GM23338 (cell line): Measurements from ENCODE around the gene LRRC28. TPM values are rescaled to one million over a fixed set of nuclear protein-coding genes. Genes with fewer than 3 reads are reported as not detected.

Experiments
- ATAC-seq: fragments of 200-7000 bp; cut with Tn5 transposase; 3 replicates; pipeline ENCODE4 v1.9.1; 2020
- DNase-seq: peaks from one replicate; pipeline ENCODE4 v3.0.0-alpha.2; 2015; ENCODE audit warnings: low spot score
- H2AFZ ChIP-seq: fragments of 200-600 bp; sonication (generic); 2 replicates; pipeline ENCODE4 v1.8.0; 2016; ENCODE audit warnings: antibody characterized with exemption, mild to moderate bottlenecking, moderate library complexity
- H3F3A ChIP-seq: fragments of 200-600 bp; sonication (generic); replicated peaks from 2 replicates; pipeline ENCODE4 v1.8.0; 2017; ENCODE audit warnings: antibody characterized with exemption, mixed run types, low read depth
- H3K27ac ChIP-seq: fragments of 200-600 bp; sonication (generic); 2 replicates; pipeline ENCODE4 v1.6.1; 2016; ENCODE audit warnings: low read depth
- H3K27me3 ChIP-seq: fragments of 200-600 bp; sonication (generic); 2 replicates; pipeline ENCODE4 v1.8.0; 2016; ENCODE audit warnings: mild to moderate bottlenecking, mixed run types, moderate library complexity; ENCODE audit not compliant: insufficient read depth
- H3K36me3 ChIP-seq: fragments of 200-600 bp; sonication (generic); 2 replicates; pipeline ENCODE4 v1.8.0; 2016; ENCODE audit warnings: mild to moderate bottlenecking; ENCODE audit not compliant: insufficient read depth
- H3K4me1 ChIP-seq: fragments of 200-600 bp; sonication (generic); 2 replicates; pipeline ENCODE4 v1.8.0; 2016; ENCODE audit warnings: mild to moderate bottlenecking, moderate library complexity; ENCODE audit not compliant: insufficient read depth
- H3K4me2 ChIP-seq: fragments of 200-600 bp; sonication (generic); 2 replicates; pipeline ENCODE4 v1.7.1; 2017; ENCODE audit warnings: mixed run types
- H3K4me3 ChIP-seq: fragments of 200-600 bp; sonication (generic); 2 replicates; pipeline ENCODE4 v1.6.1; 2016; ENCODE audit warnings: mixed run types
- H3K79me2 ChIP-seq: fragments of 200-600 bp; sonication (generic); replicated peaks from 2 replicates; pipeline ENCODE4 v1.8.0; 2017; ENCODE audit warnings: mild to moderate bottlenecking; ENCODE audit not compliant: insufficient read depth
- H3K9me2 ChIP-seq: fragments of 200-600 bp; sonication (generic); 2 replicates; pipeline ENCODE4 v1.8.0; 2017; ENCODE audit not compliant: insufficient read depth
- H4K20me1 ChIP-seq: fragments of 200-600 bp; sonication (generic); replicated peaks from 2 replicates; pipeline ENCODE4 v1.8.0; 2017; ENCODE audit warnings: mild to moderate bottlenecking; ENCODE audit not compliant: insufficient read depth
- H3K27ac Mint-ChIP-seq: 2 replicates; pipeline ENCODE4 v1.8.0; 2020; ENCODE audit warnings: inconsistent platforms, mild to moderate bottlenecking, moderate library complexity, mixed read lengths
- H3K27me3 Mint-ChIP-seq: 3 replicates; pipeline ENCODE4 v1.8.0; 2022; ENCODE audit warnings: low read depth, mild to moderate bottlenecking, moderate library complexity, mixed read lengths, inconsistent platforms; ENCODE audit not compliant: insufficient read depth, poor library complexity
- H3K36me3 Mint-ChIP-seq: 3 replicates; pipeline ENCODE4 v1.8.0; 2021; ENCODE audit warnings: low read depth, mild to moderate bottlenecking, inconsistent platforms, moderate library complexity, mixed read lengths
- H3K4me1 Mint-ChIP-seq: 3 replicates; pipeline ENCODE4 v1.8.0; 2020; ENCODE audit warnings: mild to moderate bottlenecking, inconsistent platforms, mixed read lengths
- H3K4me3 Mint-ChIP-seq: 3 replicates; pipeline ENCODE4 v1.8.0; 2021; ENCODE audit warnings: moderate library complexity, mild to moderate bottlenecking, inconsistent platforms, mixed read lengths
- H3K9me3 Mint-ChIP-seq: 3 replicates; pipeline ENCODE4 v1.8.0; 2020; ENCODE audit warnings: moderate library complexity, mild to moderate bottlenecking, inconsistent platforms, mixed read lengths
- CREB1 ChIP-seq: fragments of 250-450 bp; sonication (Bioruptor Pico); IDR thresholded peaks from 2 replicates; pipeline ENCODE4 v1.5.0; 2020; ENCODE audit warnings: low read depth, mild to moderate bottlenecking, moderate library complexity
- EZH2phosphoT487 ChIP-seq: fragments of 200-600 bp; sonication (generic); IDR thresholded peaks from one replicate; pipeline ENCODE4 v1.8.1; 2018; ENCODE audit warnings: antibody characterized with exemption; ENCODE audit not compliant: unreplicated experiment
- JUNB ChIP-seq: IDR thresholded peaks from one replicate; pipeline ENCODE4 v1.6.1; 2016; ENCODE audit warnings: antibody characterized with exemption; ENCODE audit not compliant: unreplicated experiment
- NANOG ChIP-seq: IDR thresholded peaks from 2 replicates; pipeline ENCODE4 v1.6.1; 2016; ENCODE audit warnings: antibody characterized with exemption, borderline replicate concordance
- POLR2AphosphoS5 ChIP-seq: IDR thresholded peaks from 2 replicates; pipeline ENCODE4 v1.6.1; 2016; ENCODE audit warnings: antibody characterized with exemption, low read depth
- STAT1 ChIP-seq: IDR thresholded peaks from one replicate; pipeline ENCODE4 v1.6.1; 2016; ENCODE audit warnings: antibody characterized with exemption; ENCODE audit not compliant: unreplicated experiment
- ZNF114 ChIP-seq: fragments of 250-450 bp; sonication (Bioruptor Pico); IDR thresholded peaks from 2 replicates; pipeline ENCODE4 v1.5.0; 2020; ENCODE audit warnings: mild to moderate bottlenecking, moderate library complexity
- ZNF331 ChIP-seq: fragments of 250-450 bp; sonication (Bioruptor Pico); IDR thresholded peaks from 2 replicates; pipeline ENCODE4 v1.5.0; 2020; ENCODE audit warnings: low read depth, mild to moderate bottlenecking, moderate library complexity
- polyA plus RNA-seq: library from polyadenylated mRNA; unstranded; fragments of >200 nt; fragmentation: Nextera tagmentation; extraction: Ambion mirVana; gene quantifications from 2 replicates; pipeline ENCODE4 v1.2.1, GENCODE V29; 2016
- total RNA-seq: library from RNA; depleted of rRNA; stranded (reverse); fragments of >200 nt; shearing (Covaris generic); gene quantifications from 2 replicates; pipeline ENCODE4 v1.2.3, GENCODE V29; 2014
- TF ChIP-seq, protein P1 (sequence below): fragments of 250-450 bp; sonication (Bioruptor Pico); IDR thresholded peaks from 2 replicates; pipeline ENCODE4 v1.5.0; 2020; ENCODE audit warnings: mild to moderate bottlenecking, moderate library complexity
- TF ChIP-seq, protein P2 (sequence below): IDR thresholded peaks from one replicate; pipeline ENCODE4 v1.6.1; 2018; ENCODE audit warnings: antibody characterized with exemption; ENCODE audit not compliant: unreplicated experiment
- TF ChIP-seq, protein P3 (sequence below), 2 experiments: fragments of 200-600 bp in 1 of 2; sonication (generic) in 1 of 2; conservative IDR thresholded peaks; 2 replicates each; pipeline versions ENCODE4 v1.5.1 to v1.6.1; 2016 to 2017; ENCODE audit warnings: antibody characterized with exemption in 2 of 2, low read depth in 2 of 2, mild to moderate bottlenecking in 2 of 2, moderate library complexity in 1 of 2

LRRC28 gene
- total and polyA plus RNA-seq, 2 experiments from 2014 or later = 12.9 to 28.4 TPM

DNA sequence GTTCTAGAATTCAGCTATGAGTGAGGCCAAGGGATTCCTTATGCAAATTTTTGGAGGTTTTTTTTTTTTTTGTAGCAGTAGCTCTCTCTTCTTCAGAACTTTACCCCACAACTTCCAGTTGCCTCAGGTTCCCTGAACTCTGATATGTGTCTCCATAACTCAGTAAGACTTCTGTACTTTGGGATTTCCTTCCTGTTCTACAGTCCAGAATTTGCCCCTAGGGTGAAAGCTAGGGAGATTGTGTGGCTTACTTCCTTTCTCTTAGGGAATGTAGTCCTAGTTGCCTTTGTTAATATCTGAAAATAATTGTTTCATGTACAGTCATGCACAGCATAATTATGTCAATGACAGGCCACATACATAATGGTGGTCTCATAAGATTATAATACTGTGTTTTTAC, 30.8 kb downstream of the LRRC28 start:
- Histone ChIP-seq H3K4me1 (no peaks in the 10 kb centered on the region), H3K36me3 (no peaks in the 10 kb centered on the region), H2AFZ (no peak overlapping the region), H3K4me2 (no peak overlapping the region), H3K9me2 (no peaks in the 10 kb centered on the region), H3K79me2 (no peaks in the 10 kb centered on the region), H4K20me1 (no peaks in the 10 kb centered on the region), H3F3A (no peaks in the 10 kb centered on the region), H3K27ac (no peak overlapping the region), H3K27me3 (no peaks in the 10 kb centered on the region), H3K4me3 (no peak overlapping the region)
- no peak overlapping the region for H3K4me3 Mint-ChIP-seq
- DNase-seq (no peak), ATAC-seq (no peak)
- H3K27ac Mint-ChIP-seq = peak overlapping the region; percentile 23; the same call in 1 of the 2 replicates
- H3K27me3 Mint-ChIP-seq = peaks cover 5% of the 10 kb centered on the region
- H3K4me1 Mint-ChIP-seq = no peaks in the 10 kb centered on the region; the same call in 2 of the 3 replicates
- TF ChIP-seq NANOG (no peak), CREB1 (CRISPR knock-in tag) (no peak), POLR2AphosphoS5 (no peak), JUNB (no peak), ZNF331 (CRISPR knock-in tag) (no peak), ZNF114 (CRISPR knock-in tag) (no peak), EZH2phosphoT487 (no peak), STAT1 (no peak)
- TF ChIP-seq, protein P1, sequence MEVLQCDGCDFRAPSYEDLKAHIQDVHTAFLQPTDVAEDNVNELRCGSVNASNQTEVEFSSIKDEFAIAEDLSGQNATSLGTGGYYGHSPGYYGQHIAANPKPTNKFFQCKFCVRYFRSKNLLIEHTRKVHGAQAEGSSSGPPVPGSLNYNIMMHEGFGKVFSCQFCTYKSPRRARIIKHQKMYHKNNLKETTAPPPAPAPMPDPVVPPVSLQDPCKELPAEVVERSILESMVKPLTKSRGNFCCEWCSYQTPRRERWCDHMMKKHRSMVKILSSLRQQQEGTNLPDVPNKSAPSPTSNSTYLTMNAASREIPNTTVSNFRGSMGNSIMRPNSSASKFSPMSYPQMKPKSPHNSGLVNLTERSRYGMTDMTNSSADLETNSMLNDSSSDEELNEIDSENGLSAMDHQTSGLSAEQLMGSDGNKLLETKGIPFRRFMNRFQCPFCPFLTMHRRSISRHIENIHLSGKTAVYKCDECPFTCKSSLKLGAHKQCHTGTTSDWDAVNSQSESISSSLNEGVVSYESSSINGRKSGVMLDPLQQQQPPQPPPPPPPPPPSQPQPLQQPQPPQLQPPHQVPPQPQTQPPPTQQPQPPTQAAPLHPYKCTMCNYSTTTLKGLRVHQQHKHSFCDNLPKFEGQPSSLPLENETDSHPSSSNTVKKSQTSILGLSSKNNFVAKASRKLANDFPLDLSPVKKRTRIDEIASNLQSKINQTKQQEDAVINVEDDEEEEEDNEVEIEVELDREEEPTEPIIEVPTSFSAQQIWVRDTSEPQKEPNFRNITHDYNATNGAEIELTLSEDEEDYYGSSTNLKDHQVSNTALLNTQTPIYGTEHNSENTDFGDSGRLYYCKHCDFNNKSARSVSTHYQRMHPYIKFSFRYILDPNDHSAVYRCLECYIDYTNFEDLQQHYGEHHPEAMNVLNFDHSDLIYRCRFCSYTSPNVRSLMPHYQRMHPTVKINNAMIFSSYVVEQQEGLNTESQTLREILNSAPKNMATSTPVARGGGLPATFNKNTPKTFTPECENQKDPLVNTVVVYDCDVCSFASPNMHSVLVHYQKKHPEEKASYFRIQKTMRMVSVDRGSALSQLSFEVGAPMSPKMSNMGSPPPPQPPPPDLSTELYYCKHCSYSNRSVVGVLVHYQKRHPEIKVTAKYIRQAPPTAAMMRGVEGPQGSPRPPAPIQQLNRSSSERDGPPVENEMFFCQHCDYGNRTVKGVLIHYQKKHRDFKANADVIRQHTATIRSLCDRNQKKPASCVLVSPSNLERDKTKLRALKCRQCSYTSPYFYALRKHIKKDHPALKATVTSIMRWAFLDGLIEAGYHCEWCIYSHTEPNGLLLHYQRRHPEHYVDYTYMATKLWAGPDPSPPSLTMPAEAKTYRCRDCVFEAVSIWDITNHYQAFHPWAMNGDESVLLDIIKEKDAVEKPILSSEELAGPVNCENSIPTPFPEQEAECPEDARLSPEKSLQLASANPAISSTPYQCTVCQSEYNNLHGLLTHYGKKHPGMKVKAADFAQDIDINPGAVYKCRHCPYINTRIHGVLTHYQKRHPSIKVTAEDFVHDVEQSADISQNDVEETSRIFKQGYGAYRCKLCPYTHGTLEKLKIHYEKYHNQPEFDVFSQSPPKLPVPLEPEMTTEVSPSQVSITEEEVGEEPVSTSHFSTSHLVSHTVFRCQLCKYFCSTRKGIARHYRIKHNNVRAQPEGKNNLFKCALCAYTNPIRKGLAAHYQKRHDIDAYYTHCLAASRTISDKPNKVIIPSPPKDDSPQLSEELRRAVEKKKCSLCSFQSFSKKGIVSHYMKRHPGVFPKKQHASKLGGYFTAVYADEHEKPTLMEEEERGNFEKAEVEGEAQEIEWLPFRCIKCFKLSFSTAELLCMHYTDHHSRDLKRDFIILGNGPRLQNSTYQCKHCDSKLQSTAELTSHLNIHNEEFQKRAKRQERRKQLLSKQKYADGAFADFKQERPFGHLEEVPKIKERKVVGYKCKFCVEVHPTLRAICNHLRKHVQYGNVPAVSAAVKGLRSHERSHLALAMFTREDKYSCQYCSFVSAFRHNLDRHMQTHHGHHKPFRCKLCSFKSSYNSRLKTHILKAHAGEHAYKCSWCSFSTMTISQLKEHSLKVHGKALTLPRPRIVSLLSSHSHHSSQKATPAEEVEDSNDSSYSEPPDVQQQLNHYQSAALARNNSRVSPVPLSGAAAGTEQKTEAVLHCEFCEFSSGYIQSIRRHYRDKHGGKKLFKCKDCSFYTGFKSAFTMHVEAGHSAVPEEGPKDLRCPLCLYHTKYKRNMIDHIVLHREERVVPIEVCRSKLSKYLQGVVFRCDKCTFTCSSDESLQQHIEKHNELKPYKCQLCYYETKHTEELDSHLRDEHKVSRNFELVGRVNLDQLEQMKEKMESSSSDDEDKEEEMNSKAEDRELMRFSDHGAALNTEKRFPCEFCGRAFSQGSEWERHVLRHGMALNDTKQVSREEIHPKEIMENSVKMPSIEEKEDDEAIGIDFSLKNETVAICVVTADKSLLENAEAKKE (CRISPR knock-in tag) = no peak
- TF ChIP-seq, protein P2, sequence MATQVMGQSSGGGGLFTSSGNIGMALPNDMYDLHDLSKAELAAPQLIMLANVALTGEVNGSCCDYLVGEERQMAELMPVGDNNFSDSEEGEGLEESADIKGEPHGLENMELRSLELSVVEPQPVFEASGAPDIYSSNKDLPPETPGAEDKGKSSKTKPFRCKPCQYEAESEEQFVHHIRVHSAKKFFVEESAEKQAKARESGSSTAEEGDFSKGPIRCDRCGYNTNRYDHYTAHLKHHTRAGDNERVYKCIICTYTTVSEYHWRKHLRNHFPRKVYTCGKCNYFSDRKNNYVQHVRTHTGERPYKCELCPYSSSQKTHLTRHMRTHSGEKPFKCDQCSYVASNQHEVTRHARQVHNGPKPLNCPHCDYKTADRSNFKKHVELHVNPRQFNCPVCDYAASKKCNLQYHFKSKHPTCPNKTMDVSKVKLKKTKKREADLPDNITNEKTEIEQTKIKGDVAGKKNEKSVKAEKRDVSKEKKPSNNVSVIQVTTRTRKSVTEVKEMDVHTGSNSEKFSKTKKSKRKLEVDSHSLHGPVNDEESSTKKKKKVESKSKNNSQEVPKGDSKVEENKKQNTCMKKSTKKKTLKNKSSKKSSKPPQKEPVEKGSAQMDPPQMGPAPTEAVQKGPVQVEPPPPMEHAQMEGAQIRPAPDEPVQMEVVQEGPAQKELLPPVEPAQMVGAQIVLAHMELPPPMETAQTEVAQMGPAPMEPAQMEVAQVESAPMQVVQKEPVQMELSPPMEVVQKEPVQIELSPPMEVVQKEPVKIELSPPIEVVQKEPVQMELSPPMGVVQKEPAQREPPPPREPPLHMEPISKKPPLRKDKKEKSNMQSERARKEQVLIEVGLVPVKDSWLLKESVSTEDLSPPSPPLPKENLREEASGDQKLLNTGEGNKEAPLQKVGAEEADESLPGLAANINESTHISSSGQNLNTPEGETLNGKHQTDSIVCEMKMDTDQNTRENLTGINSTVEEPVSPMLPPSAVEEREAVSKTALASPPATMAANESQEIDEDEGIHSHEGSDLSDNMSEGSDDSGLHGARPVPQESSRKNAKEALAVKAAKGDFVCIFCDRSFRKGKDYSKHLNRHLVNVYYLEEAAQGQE = no peak
- TF ChIP-seq, protein P3, sequence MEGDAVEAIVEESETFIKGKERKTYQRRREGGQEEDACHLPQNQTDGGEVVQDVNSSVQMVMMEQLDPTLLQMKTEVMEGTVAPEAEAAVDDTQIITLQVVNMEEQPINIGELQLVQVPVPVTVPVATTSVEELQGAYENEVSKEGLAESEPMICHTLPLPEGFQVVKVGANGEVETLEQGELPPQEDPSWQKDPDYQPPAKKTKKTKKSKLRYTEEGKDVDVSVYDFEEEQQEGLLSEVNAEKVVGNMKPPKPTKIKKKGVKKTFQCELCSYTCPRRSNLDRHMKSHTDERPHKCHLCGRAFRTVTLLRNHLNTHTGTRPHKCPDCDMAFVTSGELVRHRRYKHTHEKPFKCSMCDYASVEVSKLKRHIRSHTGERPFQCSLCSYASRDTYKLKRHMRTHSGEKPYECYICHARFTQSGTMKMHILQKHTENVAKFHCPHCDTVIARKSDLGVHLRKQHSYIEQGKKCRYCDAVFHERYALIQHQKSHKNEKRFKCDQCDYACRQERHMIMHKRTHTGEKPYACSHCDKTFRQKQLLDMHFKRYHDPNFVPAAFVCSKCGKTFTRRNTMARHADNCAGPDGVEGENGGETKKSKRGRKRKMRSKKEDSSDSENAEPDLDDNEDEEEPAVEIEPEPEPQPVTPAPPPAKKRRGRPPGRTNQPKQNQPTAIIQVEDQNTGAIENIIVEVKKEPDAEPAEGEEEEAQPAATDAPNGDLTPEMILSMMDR (conservative IDR thresholded peaks at IDR 0.05; ENCODE audit: low read depth in 2 of 2) = no peak
- no peaks in the 10 kb centered on the region for H3K9me3 Mint-ChIP-seq
- no peaks in the 10 kb centered on the region for H3K36me3 Mint-ChIP-seq
